Measurements from ENCODE around the gene FGF9. TPM values are rescaled to one million over a fixed set of nuclear protein-coding genes. Genes with fewer than 3 reads are reported as not detected.

The FGF9 gene
- total RNA-seq, 2 experiments from 2014 or later = 0.08 to 0.20 TPM

- no peak overlapping the region for H3K4me3 Mint-ChIP-seq
- H3K4me1 Mint-ChIP-seq = no peaks in the 10 kb centered on the region
- peaks cover 3% of the 10 kb centered on the region for H3K27me3 Mint-ChIP-seq
- no peaks in the 10 kb centered on the region for H3K36me3 Mint-ChIP-seq (ENCODE audit: low read depth)
- no peak for DNase-seq
- no peaks in the 10 kb centered on the region for H3K9me3 Mint-ChIP-seq
- no peak overlapping the region for H3K27ac Mint-ChIP-seq
- ChIA-PET CTCF (no interaction called here), POLR2A (no interaction called here)
Measured at GRCh38 chr13:21738630-21739029, 67.8 kb downstream of the FGF9 start.

- ChIA-PET POLR2A (no interaction called here), CTCF (no interaction called here)
- H3K4me1 Mint-ChIP-seq = no peaks in the 10 kb centered on the region
- peaks cover 3% of the 10 kb centered on the region for H3K27me3 Mint-ChIP-seq
- H3K9me3 Mint-ChIP-seq = no peaks in the 10 kb centered on the region
- no peak for DNase-seq
- H3K4me3 Mint-ChIP-seq = no peak overlapping the region
- no peak overlapping the region for H3K27ac Mint-ChIP-seq
- H3K36me3 Mint-ChIP-seq (ENCODE audit: low read depth) = no peaks in the 10 kb centered on the region
Measured at GRCh38 chr13:21739771-21740170, 68.9 kb downstream of the FGF9 start.

- Mint-ChIP-seq H3K27me3 (peaks cover 3% of the 10 kb centered on the region), H3K27ac (no peak overlapping the region), H3K36me3 (ENCODE audit: low read depth) (no peaks in the 10 kb centered on the region), H3K9me3 (no peaks in the 10 kb centered on the region), H3K4me1 (no peaks in the 10 kb centered on the region), H3K4me3 (no peak overlapping the region)
- no peak for DNase-seq
- POLR2A ChIA-PET = no interaction called here
- CTCF ChIA-PET = no interaction called here
Measured at GRCh38 chr13:21741396-21741979, 70.6 kb downstream of the FGF9 start.

- ChIA-PET POLR2A (no interaction called here), CTCF (no interaction called here)
- H3K36me3 Mint-ChIP-seq (ENCODE audit: low read depth) = no peaks in the 10 kb centered on the region
- no peak for DNase-seq
- H3K4me1 Mint-ChIP-seq = no peaks in the 10 kb centered on the region
- peaks cover 3% of the 10 kb centered on the region for H3K27me3 Mint-ChIP-seq
- no peak overlapping the region for H3K27ac Mint-ChIP-seq
- H3K9me3 Mint-ChIP-seq = no peaks in the 10 kb centered on the region
- H3K4me3 Mint-ChIP-seq = no peak overlapping the region
Measured at GRCh38 chr13:21742096-21742495, 71.2 kb downstream of the FGF9 start.

GRCh38 chr13:21744149-21744548 lies 73.3 kb downstream of the FGF9 start:
- Mint-ChIP-seq H3K4me3 (no peak overlapping the region), H3K27ac (no peak overlapping the region), H3K9me3 (no peaks in the 10 kb centered on the region), H3K36me3 (ENCODE audit: low read depth) (no peaks in the 10 kb centered on the region), H3K4me1 (no peaks in the 10 kb centered on the region), H3K27me3 (no peaks in the 10 kb centered on the region)
- no peak for DNase-seq
- ChIA-PET CTCF (no interaction called here), POLR2A (no interaction called here)

- Mint-ChIP-seq H3K27me3 (no peaks in the 10 kb centered on the region), H3K27ac (no peak overlapping the region), H3K36me3 (ENCODE audit: low read depth) (no peaks in the 10 kb centered on the region), H3K9me3 (peaks cover 2% of the 10 kb centered on the region), H3K4me3 (no peak overlapping the region), H3K4me1 (no peaks in the 10 kb centered on the region)
- ChIA-PET POLR2A (no interaction called here), CTCF (interaction anchor here (0.6 kb wide), 1 partner anchor 22 kb away, joined by 4 read pairs; no protein-coding TSS in a partner anchor)
- DNase-seq = no peak
Measured at GRCh38 chr13:21745307-21745706, 74.4 kb downstream of the FGF9 start.

- DNase-seq = no peak
- POLR2A ChIA-PET = no interaction called here
- CTCF ChIA-PET = no interaction called here
- H3K9me3 Mint-ChIP-seq = peaks cover 2% of the 10 kb centered on the region
- no peaks in the 10 kb centered on the region for H3K36me3 Mint-ChIP-seq (ENCODE audit: low read depth)
- H3K4me1 Mint-ChIP-seq = no peaks in the 10 kb centered on the region
- H3K27ac Mint-ChIP-seq = no peak overlapping the region
- H3K27me3 Mint-ChIP-seq = no peaks in the 10 kb centered on the region
- no peak overlapping the region for H3K4me3 Mint-ChIP-seq
Measured at GRCh38 chr13:21747456-21747855, 76.6 kb downstream of the FGF9 start.

GRCh38 chr13:21748166-21748565 lies 77.3 kb downstream of the FGF9 start:
- H3K4me1 Mint-ChIP-seq = no peaks in the 10 kb centered on the region
- H3K27me3 Mint-ChIP-seq = no peaks in the 10 kb centered on the region
- no peak for DNase-seq
- no peaks in the 10 kb centered on the region for H3K36me3 Mint-ChIP-seq (ENCODE audit: low read depth)
- POLR2A ChIA-PET = no interaction called here
- H3K9me3 Mint-ChIP-seq = peaks cover 2% of the 10 kb centered on the region
- CTCF ChIA-PET = no interaction called here
- H3K27ac Mint-ChIP-seq = no peak overlapping the region
- no peak overlapping the region for H3K4me3 Mint-ChIP-seq

GRCh38 chr13:21749410-21749809 lies 78.5 kb downstream of the FGF9 start:
- no peak for DNase-seq
- POLR2A ChIA-PET = no interaction called here
- CTCF ChIA-PET = no interaction called here
- Mint-ChIP-seq H3K27ac (no peak overlapping the region), H3K27me3 (no peaks in the 10 kb centered on the region), H3K4me3 (no peak overlapping the region), H3K4me1 (no peaks in the 10 kb centered on the region), H3K36me3 (ENCODE audit: low read depth) (no peaks in the 10 kb centered on the region), H3K9me3 (peaks cover 2% of the 10 kb centered on the region)

GRCh38 chr13:21752501-21752900 lies 81.6 kb downstream of the FGF9 start:
- H3K4me1 Mint-ChIP-seq = no peaks in the 10 kb centered on the region
- H3K36me3 Mint-ChIP-seq (ENCODE audit: low read depth) = no peaks in the 10 kb centered on the region
- peaks cover 2% of the 10 kb centered on the region for H3K9me3 Mint-ChIP-seq
- DNase-seq = no peak
- H3K27me3 Mint-ChIP-seq = no peaks in the 10 kb centered on the region
- no peak overlapping the region for H3K27ac Mint-ChIP-seq
- CTCF ChIA-PET = no interaction called here
- no peak overlapping the region for H3K4me3 Mint-ChIP-seq
- POLR2A ChIA-PET = no interaction called here

- Mint-ChIP-seq H3K4me3 (no peak overlapping the region), H3K27ac (no peak overlapping the region), H3K9me3 (peaks cover 2% of the 10 kb centered on the region), H3K4me1 (no peaks in the 10 kb centered on the region), H3K36me3 (ENCODE audit: low read depth) (no peaks in the 10 kb centered on the region), H3K27me3 (no peaks in the 10 kb centered on the region)
- no peak for DNase-seq
- ChIA-PET POLR2A (no interaction called here), CTCF (no interaction called here)
Measured at GRCh38 chr13:21753117-21753729, 82.3 kb downstream of the FGF9 start.

Other genes with a start within 250 kb of the FGF9 start
- 100 to 1,000 TPM in 1 of 2 experiments, 10 to 100 TPM in 1; 92.0 to 103 TPM for gene ZDHHC20, start 211.8 kb upstream of the FGF9 start, total RNA-seq
- gene MICU2, start 66.9 kb upstream of the FGF9 start, total RNA-seq = 10 to 100 TPM; 33.8 to 34.0 TPM

Data from activated CD4-positive, alpha-beta memory T cell treated with anti-CD3 and anti-CD28 coated beads, Interleukin-2, amount 10 ng/mL, durations not matched to agents 7 days and 5 days (primary cell).